ENCODE data around the gene DTX1.

GRCh38 chr12:113114447-113115178 is 58.1 kb downstream of the DTX1 start:
- TF ChIP-seq POLR2A (IDR thresholded peaks at IDR 0.05) (no peak), CTCF (IDR thresholded peaks at IDR 0.05 in 4 of 5, conservative IDR thresholded peaks at IDR 0.05 in 1 of 5) (no peak)
